Lung (tissue), 12 donors: ENCODE data around the gene PDGFRA. TPM values are rescaled to one million over a fixed set of nuclear protein-coding genes. Genes with fewer than 3 reads are reported as not detected.

ENCODE experiments used
- ATAC-seq: fragments of 200-7000 bp; cut with Tn5 transposase; one replicate; pipeline ENCODE4 v1.9.1; 2020; ENCODE audit warnings: moderate number of reproducible peaks; ENCODE audit not compliant: insufficient read depth, low FRiP score
- DNase-seq, 3 donors: peaks; one replicate each; pipeline ENCODE4 v3.0.0-alpha.2; 2013 to 2017
- H3K27ac ChIP-seq, 2 donors: one replicate each; pipeline ENCODE4 v1.5.1; 2013; ENCODE audit warnings: mild to moderate bottlenecking in 2 of 2, moderate library complexity in 2 of 2, control low read depth in 1 of 2, inconsistent platforms in 1 of 2, low read depth in 1 of 2, low read length in 1 of 2
- H3K27me3 ChIP-seq, 3 donors: one replicate each; pipeline ENCODE4 v1.5.1; 2013; ENCODE audit warnings: low read length in 2 of 3; ENCODE audit not compliant: control insufficient read depth in 3 of 3, insufficient read depth in 3 of 3
- H3K36me3 ChIP-seq, 4 donors: one replicate each; pipeline ENCODE4 v1.5.1; 2013; ENCODE audit warnings: low read length in 4 of 4, mild to moderate bottlenecking in 1 of 4, moderate library complexity in 1 of 4; ENCODE audit not compliant: control insufficient read depth in 4 of 4, insufficient read depth in 4 of 4
- H3K4me1 ChIP-seq, 5 donors: one replicate each; pipeline ENCODE4 v1.5.1; 2013; ENCODE audit warnings: low read length in 5 of 5, mild to moderate bottlenecking in 2 of 5, moderate library complexity in 1 of 5; ENCODE audit not compliant: control insufficient read depth in 5 of 5, insufficient read depth in 5 of 5
- H3K4me3 ChIP-seq: one replicate; pipeline ENCODE4 v1.5.1; 2013; ENCODE audit warnings: mild to moderate bottlenecking, control low read depth, moderate library complexity
- H3K9ac ChIP-seq, 2 donors: one replicate each; pipeline ENCODE4 v1.5.1; 2013; ENCODE audit warnings: low read length in 2 of 2, control low read depth in 1 of 2; ENCODE audit not compliant: insufficient read depth in 1 of 2
- H3K9me3 ChIP-seq, 4 donors: one replicate each; pipeline ENCODE4 v1.5.1; 2013; ENCODE audit warnings: low read length in 3 of 4, mild to moderate bottlenecking in 1 of 4, moderate library complexity in 1 of 4; ENCODE audit not compliant: control insufficient read depth in 4 of 4, insufficient read depth in 3 of 4
- CTCF ChIP-seq: IDR thresholded peaks from 2 replicates; pipeline ENCODE4 v1.5.1; 2012; ENCODE audit warnings: mild to moderate bottlenecking; ENCODE audit errors: control extremely low read depth, extremely low read depth
- WGBS, 2 donors: extraction: QIAGEN DNeasy Blood & Tissue Kit; methylation state at CpG; one replicate each; pipeline ENCODE4 v1.1.7; 2013; 5-methylcytosine and 5-hydroxymethylcytosine counted together
- polyA plus RNA-seq, 2 donors: library from polyadenylated mRNA; stranded (reverse); fragments of 200-250 nt; gene quantifications; one replicate each; pipeline ENCODE4 v1.2.1, GENCODE V29; 2013
- total RNA-seq, 2 donors: library from RNA; depleted of rRNA in 1 of 2; stranded (reverse); fragments of >200 nt in 1 of 2; gene quantifications; one replicate each; pipeline ENCODE4 v1.2.1, GENCODE V29; 2014 to 2021
- donor health status: control.
- donor health status: control.
- donor health status: Bipolar disorder and iron deficiency.
- donor health status: healthy.
- donor health status: DM: yes; HTN: yes; CAD: no.

The PDGFRA gene
- total and polyA plus RNA-seq, 4 donors: 8.1 to 151 (median 65.6) TPM

- peak overlapping the region in 1 of 2 donors; percentile 32 for H3K27ac ChIP-seq
- 9 to 10% methylated on average over 33 of the region's 33 CpGs for WGBS, 2 donors
- peak; percentile 45 to 84 (median 83) for DNase-seq
- TF ChIP-seq CTCF: no peak
- H3K4me3 ChIP-seq: no peak overlapping the region
- H3K9me3 ChIP-seq: peaks cover 0 to 3% (median 0%) of the 10 kb centered on the region in 4 donors
- H3K4me1 ChIP-seq: peaks cover 0 to 30% (median 0%) of the 10 kb centered on the region in 5 donors
- ATAC-seq: no peak
- peaks cover 5 to 69% (median 7%) of the 10 kb centered on the region in 3 donors for H3K27me3 ChIP-seq
- H3K36me3 ChIP-seq: peaks cover 0 to 6% (median 0%) of the 10 kb centered on the region in 4 donors
- H3K9ac ChIP-seq: peak overlapping the region; percentile 46 to 97
Observed at GRCh38 chr4:54225598-54226403, 3.3 kb upstream of the PDGFRA start.

- no peak for TF ChIP-seq CTCF
- Histone ChIP-seq H3K4me1 (peaks cover 0 to 32% (median 0%) of the 10 kb centered on the region in 5 donors), H3K9me3 (peaks cover 0 to 3% (median 0%) of the 10 kb centered on the region in 4 donors), H3K4me3 (no peak overlapping the region), H3K9ac (peak overlapping the region in 1 of 2 donors; percentile 97), H3K27ac (no peak overlapping the region), H3K36me3 (peaks cover 0 to 10% (median 0%) of the 10 kb centered on the region in 4 donors), H3K27me3 (peaks cover 7 to 67% (median 7%) of the 10 kb centered on the region in 3 donors)
- peak; percentile 84 to 92 (median 90) for DNase-seq
- WGBS, 2 donors: 2 to 4% methylated on average over 47 of the region's 47 CpGs
- ATAC-seq: peak; percentile 25
Observed at GRCh38 chr4:54226404-54227255, 2.5 kb upstream of the PDGFRA start.

- peaks cover 7 to 65% (median 7%) of the 10 kb centered on the region in 3 donors for H3K27me3 ChIP-seq
- 2 to 3% methylated on average over 36 of the region's 36 CpGs for WGBS, 2 donors
- no peak for TF ChIP-seq CTCF
- peak overlapping the region; percentile 2 to 40 for H3K27ac ChIP-seq
- peaks cover 0 to 38% (median 0%) of the 10 kb centered on the region in 5 donors for H3K4me1 ChIP-seq
- ATAC-seq (no peak), DNase-seq (peak; percentile 76 to 94 (median 94))
- peak overlapping the region; percentile 1 for H3K4me3 ChIP-seq
- peaks cover 0 to 10% (median 0%) of the 10 kb centered on the region in 4 donors for H3K36me3 ChIP-seq
- peaks cover 0 to 3% (median 0%) of the 10 kb centered on the region in 4 donors for H3K9me3 ChIP-seq
- H3K9ac ChIP-seq: peak overlapping the region in 1 of 2 donors; percentile 97
Observed at GRCh38 chr4:54227256-54228055, 1.6 kb upstream of the PDGFRA start.
